GM21619 (cell line): ENCODE results near the gene GSG1L.

Experiments
- ATAC-seq: cut with Tn5 transposase; IDR thresholded peaks from one replicate; pipeline ENCODE4 v1.9.1; 2021; ENCODE audit not compliant: unreplicated experiment

The GSG1L gene

GRCh38 chr16:28064706-28065249, 1.3 kb upstream of the GSG1L start:
- ATAC-seq: no peak

DNA sequence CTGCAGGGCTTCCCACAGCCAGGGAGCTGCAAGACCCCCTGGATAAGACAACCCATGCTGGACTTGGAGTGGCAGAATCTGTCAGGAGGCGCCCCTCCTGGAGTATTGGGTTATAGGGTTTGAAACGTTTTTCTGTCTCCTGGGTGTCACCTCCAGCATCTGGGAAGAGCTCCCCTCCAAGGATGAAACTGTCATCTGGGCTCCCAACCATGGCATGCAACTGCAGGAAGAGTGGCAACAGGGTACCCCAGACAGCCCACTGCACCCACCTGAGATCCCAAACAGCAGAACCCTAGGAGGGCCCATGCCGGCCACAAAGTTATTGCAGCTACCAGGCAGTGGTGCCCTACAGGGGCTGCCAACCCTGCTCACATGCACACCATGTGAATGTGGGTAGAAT, 636 bp upstream of the GSG1L start:
- no peak for ATAC-seq

GRCh38 chr16:28062847-28063521, 530 bp downstream of the GSG1L start:
- no peak for ATAC-seq

- ATAC-seq: no peak
These were observed 1.2 kb downstream of the GSG1L start for GRCh38 chr16:28062261-28062846.

DNA sequence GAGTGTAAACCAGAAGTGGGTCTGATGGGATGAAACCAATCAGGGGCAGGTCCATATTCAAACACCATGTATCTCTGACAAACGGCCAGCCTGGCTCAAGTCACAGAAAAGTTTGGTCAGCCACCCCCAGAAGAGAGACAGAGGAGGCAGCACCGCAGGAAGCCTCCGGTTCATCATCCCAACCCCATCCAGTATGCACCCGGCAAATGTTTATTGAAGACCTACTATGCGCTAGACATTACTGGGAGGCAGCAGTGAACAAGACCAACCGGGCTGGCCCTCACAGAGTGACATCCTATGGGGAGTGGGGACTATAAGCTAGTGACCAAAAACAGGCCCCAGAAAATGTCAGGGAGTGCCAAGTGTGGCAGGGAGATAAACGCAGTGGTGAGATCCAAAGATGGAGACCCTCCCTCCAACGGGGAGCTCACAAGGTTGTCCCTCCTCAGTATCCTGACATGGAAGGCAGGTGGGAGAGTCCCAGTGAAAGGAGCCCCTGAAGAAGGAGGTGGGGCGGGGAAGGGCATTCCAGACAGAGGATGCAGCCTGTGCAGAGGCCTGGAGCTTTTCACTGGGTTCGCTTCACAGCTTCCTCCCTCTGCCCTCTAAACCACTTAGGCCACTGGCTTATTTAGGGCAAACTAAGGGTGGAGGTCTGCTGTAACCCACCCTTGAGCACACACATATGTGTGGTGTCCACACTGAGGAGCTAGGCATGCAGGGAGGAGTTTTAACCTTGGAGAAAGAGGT, 2.0 kb downstream of the GSG1L start:
- ATAC-seq: no peak

GRCh38 chr16:28059841-28060575, 3.5 kb downstream of the GSG1L start:
- ATAC-seq: no peak

DNA sequence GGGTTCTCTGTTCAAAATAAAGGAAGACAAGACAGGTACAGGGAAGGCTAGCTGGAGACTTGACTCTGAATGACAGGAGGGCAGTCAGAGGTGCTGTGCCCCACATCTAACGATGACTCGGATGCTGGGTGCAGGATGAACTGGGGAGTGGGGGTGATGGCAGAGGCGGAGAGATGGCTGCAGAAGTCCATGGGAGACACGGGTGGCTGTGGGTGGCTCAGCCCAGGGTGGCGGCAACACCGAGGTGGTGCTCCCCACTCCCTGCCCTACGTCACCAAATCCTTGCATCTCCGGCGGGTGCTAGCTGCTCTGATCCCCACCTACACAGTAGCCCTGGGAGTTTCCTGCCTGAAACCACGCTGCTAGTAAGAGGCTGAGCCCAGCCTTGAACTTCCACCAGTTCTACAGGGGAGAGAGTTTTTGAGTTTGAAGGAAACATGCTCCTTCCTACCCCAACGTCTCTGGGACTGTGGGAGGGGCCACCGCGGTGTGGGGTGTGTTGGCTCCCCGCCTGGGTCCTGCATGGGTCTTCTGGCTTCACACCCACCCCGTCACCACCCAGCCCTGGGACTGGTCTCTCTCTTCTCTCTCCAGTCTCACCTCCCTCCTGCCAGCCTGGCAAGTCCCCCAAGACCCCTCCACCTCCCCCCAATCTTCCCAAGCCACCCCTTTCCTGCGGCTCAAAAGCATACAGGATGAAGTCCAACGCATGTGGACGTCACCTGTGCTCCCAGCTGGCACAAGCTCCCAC, 4.5 kb downstream of the GSG1L start:
- ATAC-seq: no peak

- ATAC-seq: no peak
These were observed 5.6 kb downstream of the GSG1L start for GRCh38 chr16:28057949-28058348.

DNA sequence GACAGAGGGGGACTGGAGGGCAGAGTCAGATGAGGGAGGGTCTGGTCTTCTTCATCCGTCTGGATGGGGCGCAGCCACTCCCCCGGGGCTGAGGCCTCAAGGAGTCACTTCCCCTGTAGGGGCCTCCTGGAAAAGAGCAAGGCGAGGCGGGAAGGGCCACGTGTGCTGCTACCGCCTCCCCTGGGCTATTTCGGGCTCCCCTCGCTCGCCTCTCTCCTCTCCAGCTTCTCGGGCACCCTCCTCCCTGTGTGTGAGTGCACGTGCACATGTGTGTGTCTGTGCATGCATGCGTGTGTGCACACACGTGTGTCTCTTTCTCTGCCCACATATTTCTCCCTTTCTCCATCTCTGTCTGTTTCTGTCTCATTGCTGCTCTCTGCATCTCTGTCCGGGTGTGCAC, 10.1 kb downstream of the GSG1L start:
- no peak for ATAC-seq

DNA sequence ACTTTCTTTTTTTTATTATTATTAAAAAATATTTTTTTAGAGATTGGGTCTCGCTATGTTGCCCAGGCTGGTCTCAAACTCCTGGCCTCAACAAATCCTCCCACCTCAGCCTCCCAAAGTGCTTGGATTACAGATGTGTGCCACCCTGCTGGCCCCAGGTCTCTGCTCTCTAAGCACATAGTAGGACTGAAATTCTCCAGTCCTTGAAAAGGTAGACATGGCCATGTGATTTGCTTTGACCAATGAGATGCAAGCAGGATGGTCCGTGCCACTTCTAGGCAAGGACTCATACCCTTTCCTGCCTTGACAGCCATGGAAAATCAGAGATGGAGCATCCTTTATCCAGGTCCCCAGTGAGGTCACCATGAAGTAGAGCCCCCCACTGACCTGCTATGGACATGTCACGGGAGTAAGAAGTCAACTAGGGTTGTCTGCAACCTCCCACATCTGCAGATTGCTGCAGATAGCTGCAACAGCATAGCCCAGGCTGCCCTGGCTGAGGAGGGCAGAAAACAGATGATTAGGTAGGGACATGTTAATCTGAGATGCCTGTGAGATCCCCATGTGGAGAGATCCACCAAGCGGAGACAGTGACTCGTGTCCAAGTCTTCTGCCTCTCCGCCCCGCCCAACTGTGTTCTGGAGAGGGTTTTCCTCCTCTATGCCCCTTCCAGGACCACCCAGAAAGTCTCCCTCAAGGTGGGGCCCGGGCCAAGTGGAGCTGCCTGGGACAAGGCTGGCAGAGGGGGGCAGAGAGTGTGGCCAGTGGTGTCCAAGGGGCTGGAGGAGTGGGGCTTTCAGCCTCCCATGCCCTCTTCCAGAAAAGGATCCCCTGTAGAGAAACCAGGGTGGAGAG, 11.0 kb downstream of the GSG1L start:
- ATAC-seq: no peak

GRCh38 chr16:28051486-28051885, 12.0 kb downstream of the GSG1L start:
- no peak for ATAC-seq

- no peak for ATAC-seq
These were observed 20.7 kb downstream of the GSG1L start for GRCh38 chr16:28042811-28043210.

- ATAC-seq: no peak
These were observed 21.9 kb downstream of the GSG1L start for GRCh38 chr16:28041615-28042014.

DNA sequence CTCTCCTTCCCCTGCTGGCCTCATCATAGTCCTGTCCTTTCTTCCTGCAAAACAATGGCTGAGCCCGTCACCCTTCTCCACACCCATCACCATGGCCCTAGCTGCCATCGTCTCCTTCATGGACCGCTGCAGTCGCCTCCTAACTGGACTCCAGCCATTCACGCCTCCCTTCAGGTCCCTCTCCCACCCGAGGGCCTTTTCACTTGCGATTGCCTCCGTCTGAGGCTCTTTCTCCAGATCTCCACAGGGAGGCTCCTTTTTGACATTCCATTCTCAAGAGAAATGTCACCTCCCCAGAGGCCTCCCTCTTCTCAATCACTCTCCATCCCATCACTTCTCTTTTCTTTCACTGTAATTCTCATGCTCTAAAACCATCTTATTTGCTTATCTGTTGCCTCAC, 23.5 kb downstream of the GSG1L start:
- no peak for ATAC-seq

GRCh38 chr16:28039493-28039892, 24.0 kb downstream of the GSG1L start:
- ATAC-seq: no peak

GRCh38 chr16:28038409-28038808, 25.1 kb downstream of the GSG1L start:
- ATAC-seq: no peak

- no peak for ATAC-seq
These were observed 27.6 kb downstream of the GSG1L start for GRCh38 chr16:28035866-28036393.

DNA sequence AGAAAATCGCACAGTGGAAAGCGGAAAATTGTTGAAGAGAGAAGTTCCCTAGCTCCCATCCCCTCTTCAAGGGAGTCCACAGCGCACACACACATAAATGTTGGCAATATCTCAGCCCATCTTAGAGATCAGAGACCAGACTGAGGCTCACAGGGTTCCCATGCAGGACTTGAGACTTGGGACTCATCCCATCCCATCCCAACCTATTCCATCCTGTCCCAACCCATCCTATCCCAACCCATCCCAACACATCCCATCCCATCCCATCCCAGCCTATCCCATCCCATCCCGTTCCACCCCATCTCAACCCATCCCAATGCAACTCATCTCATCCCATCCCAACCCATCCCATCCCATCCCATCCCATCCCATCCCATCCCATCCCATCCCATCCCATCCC, 29.6 kb downstream of the GSG1L start:
- no peak for ATAC-seq

GRCh38 chr16:28029387-28030002, 34.0 kb downstream of the GSG1L start:
- ATAC-seq: no peak
